ENCODE results near the gene ATP10A.

ATP10A gene

GRCh38 chr15:25863111-25863967, at the start of gene ATP10A:
ATP10A (minus strand) TSS chr15:25863327; CDS start chr15:25863096, 231 bp downstream.
- no peak for DNase-seq (ENCODE audit: low spot score)
- peak within 1 kb of the TSS; percentile 60 for H3K27ac ChIP-seq
- ChIA-PET CTCF (interaction anchor here (0.6 kb wide), 1 partner anchor 13 kb away, joined by 3 read pairs; no protein-coding TSS in a partner anchor), POLR2A (ENCODE audit: low non-redundant PET) (no interaction called here)
- TF ChIP-seq, protein P1, sequence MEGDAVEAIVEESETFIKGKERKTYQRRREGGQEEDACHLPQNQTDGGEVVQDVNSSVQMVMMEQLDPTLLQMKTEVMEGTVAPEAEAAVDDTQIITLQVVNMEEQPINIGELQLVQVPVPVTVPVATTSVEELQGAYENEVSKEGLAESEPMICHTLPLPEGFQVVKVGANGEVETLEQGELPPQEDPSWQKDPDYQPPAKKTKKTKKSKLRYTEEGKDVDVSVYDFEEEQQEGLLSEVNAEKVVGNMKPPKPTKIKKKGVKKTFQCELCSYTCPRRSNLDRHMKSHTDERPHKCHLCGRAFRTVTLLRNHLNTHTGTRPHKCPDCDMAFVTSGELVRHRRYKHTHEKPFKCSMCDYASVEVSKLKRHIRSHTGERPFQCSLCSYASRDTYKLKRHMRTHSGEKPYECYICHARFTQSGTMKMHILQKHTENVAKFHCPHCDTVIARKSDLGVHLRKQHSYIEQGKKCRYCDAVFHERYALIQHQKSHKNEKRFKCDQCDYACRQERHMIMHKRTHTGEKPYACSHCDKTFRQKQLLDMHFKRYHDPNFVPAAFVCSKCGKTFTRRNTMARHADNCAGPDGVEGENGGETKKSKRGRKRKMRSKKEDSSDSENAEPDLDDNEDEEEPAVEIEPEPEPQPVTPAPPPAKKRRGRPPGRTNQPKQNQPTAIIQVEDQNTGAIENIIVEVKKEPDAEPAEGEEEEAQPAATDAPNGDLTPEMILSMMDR (conservative IDR thresholded peaks at IDR 0.05; ENCODE audit: low read depth): no peak

GRCh38 chr15:25912035-25912434, 48.9 kb upstream of the ATP10A start:
- ChIA-PET CTCF (no interaction called here), POLR2A (ENCODE audit: low non-redundant PET) (no interaction called here)
- DNase-seq (ENCODE audit: low spot score): no peak
- H3K27ac ChIP-seq: no peak overlapping the region
- TF ChIP-seq, protein P1 (conservative IDR thresholded peaks at IDR 0.05; ENCODE audit: low read depth): no peak

DNA sequence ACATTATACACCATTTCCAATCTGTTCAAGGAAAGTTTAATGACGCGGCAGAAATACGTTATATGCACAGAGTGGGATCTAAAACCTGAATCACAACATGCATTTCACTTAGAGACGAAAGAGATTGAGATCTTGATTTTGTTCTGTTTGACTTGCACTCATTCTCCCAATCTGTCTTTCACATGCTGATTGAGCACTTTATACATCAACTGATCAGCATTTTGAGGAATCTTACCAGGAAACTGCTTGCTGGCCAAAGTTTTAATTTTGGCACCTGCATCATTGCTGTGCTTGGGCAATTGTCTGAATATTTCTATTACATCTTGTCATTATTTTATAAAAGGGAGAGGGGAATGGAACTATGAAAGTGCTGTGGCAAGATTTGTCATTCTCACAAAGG, 47.7 kb upstream of the ATP10A start:
- POLR2A ChIA-PET (ENCODE audit: low non-redundant PET): no interaction called here

GRCh38 chr15:25909806-25910205, 46.7 kb upstream of the ATP10A start:
- CTCF ChIA-PET: interaction anchor here (0.6 kb wide), 2 partner anchors 30 to 97 kb away, joined by 5 to 6 read pairs; no protein-coding TSS in a partner anchor
- POLR2A ChIA-PET (ENCODE audit: low non-redundant PET): no interaction called here
- no peak for DNase-seq (ENCODE audit: low spot score)
- TF ChIP-seq, protein P1 (conservative IDR thresholded peaks at IDR 0.05; ENCODE audit: low read depth): no peak
- H3K27ac ChIP-seq: no peak overlapping the region

More for the DNA sequence above, 47.7 kb upstream of the ATP10A start:
- CTCF ChIA-PET: no interaction called here
- H3K27ac ChIP-seq: no peak overlapping the region
- TF ChIP-seq, protein P1 (conservative IDR thresholded peaks at IDR 0.05; ENCODE audit: low read depth): no peak
- DNase-seq (ENCODE audit: low spot score): no peak

GRCh38 chr15:25909325-25909724, 46.2 kb upstream of the ATP10A start:
- no peak overlapping the region for H3K27ac ChIP-seq
- DNase-seq (ENCODE audit: low spot score): no peak
- CTCF ChIA-PET: interaction anchor here (0.6 kb wide), 1 partner anchor 96 kb away, joined by 6 read pairs; no protein-coding TSS in a partner anchor

GRCh38 chr15:25905140-25905539, 42.0 kb upstream of the ATP10A start:
- DNase-seq (ENCODE audit: low spot score): peak; percentile 30
- TF ChIP-seq, protein P1 (conservative IDR thresholded peaks at IDR 0.05; ENCODE audit: low read depth): no peak
- POLR2A ChIA-PET (ENCODE audit: low non-redundant PET): no interaction called here
- H3K27ac ChIP-seq: peak overlapping the region; percentile 85
- CTCF ChIA-PET: no interaction called here

More at GRCh38 chr15:25909325-25909724, 46.2 kb upstream of the ATP10A start:
- POLR2A ChIA-PET (ENCODE audit: low non-redundant PET): no interaction called here
- TF ChIP-seq, protein P1 (conservative IDR thresholded peaks at IDR 0.05; ENCODE audit: low read depth): no peak
